GM18511 (cell line): ENCODE measurements around the gene NLRP7.
"Not testable (repeated sequence)": the region's sequence is repeated elsewhere in the genome, so short reads cannot be mapped to it uniquely, and the experiment has no call there.

Experiments used
- ATAC-seq: cut with Tn5 transposase; IDR thresholded peaks from one replicate; pipeline ENCODE4 v1.9.1; 2021; ENCODE audit warnings: mild to moderate bottlenecking, moderate library complexity; ENCODE audit not compliant: unreplicated experiment

The NLRP7 gene

GRCh38 chr19:54947381-54947780 is at the start of gene NLRP7:
NLRP7 (minus strand) TSS chr19:54947530.
- no peak for ATAC-seq

DNA sequence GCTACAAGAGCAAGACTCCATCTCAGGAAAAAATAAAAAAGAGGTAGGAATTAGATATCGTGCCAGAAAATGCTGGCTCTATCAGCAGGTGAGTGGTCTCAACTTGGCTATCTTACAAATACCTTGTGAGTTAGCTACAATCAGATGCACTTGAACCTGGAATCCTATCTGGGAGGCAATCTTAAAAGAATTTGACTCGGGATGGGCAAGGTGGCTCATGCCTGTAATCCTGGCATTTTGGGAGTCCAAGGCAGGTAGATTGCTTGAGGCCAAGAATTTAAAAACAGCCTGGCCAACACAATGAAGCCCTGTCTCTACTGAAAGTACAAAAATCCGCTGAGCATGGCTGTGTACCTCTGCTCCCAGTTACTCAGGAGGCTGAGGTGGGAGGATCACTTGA is 48.2 kb upstream of the NLRP7 start:
- ATAC-seq: no peak

DNA sequence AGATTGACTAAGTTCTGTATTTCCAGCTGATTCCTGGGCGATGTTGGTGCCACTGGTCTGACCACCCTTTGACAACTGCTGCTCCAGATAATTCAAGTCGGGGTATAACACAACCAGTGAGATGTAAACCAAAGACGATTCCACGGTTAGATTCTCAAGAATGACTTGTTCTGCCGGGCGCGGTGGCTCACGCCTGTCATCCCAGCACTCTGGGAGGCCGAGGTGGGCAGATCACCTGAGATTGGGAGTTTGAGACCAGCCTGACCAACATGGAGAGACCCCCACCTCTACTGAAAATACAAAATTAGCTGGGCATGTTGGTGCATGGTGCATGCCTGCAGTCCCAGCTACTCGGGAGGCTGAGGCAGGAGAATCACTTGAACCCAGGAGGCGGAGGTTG is 42.2 kb upstream of the NLRP7 start:
- ATAC-seq: not testable (repeated sequence)

GRCh38 chr19:54982562-54982961 is 35.2 kb upstream of the NLRP7 start:
- not testable (repeated sequence) for ATAC-seq

DNA sequence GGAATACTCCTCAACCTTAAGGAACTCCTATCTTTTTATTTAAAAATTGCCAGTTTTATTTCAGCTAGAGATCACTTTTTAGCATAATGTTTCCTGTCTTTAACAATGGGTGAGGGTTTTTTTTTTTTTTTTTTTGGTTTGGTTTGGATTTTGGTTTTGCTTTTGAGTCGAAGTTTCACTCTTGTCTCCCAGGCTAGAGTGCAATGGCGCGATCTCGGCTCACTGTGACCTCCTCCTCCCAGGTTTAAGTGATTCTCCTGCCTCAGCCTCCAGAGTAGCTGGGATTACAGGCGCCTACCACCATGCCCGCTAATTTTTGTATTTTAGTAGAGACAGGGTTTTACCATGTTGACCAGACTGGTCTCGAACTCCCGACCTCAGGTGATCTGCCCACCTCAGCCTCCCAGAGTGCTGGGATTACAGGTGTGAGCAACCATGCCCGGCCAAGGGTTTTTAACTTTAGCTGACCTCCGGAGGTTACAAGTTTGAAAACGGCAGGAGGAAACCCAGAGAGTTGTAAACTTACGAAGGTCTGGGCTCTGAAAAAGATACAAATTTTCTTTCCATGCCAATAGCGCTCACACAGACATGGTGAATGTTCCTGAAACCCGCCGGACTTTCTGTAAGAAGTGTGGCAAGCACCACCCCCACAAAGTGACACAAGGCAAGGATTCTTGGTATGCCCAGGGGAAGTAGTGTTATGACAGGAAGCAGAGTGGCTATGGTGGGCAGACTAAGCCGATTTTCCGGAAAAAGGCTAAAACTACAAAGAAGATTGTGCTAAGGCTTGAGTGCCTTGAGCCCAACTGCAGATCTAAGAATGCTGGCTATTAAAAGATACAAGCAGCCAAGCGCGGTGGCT is 26.1 kb upstream of the NLRP7 start:
- not testable (repeated sequence) for ATAC-seq

- ATAC-seq: not testable (repeated sequence)
Measured at GRCh38 chr19:54971446-54971845, 24.1 kb upstream of the NLRP7 start.

DNA sequence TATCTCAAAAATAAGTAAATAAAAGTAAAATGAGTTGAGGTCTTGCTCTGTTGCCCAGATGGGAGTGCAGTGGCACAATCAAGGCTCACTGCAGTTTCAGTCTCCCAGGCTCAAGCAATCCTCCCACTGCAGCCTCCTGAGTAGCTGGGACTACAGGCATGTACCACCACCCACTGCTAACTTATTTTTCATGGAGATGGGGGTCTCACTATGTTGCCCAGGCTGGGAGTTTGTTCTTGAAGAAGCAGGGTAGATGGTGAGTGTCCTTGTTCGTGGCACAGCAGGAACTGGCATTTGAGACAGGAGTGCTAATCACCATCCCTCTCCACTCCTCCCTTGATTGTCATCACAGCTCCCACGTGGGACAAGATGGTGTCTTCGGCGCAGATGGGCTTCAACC is 22.3 kb upstream of the NLRP7 start:
- ATAC-seq: no peak

GRCh38 chr19:54967611-54968010 is 20.3 kb upstream of the NLRP7 start:
- no peak for ATAC-seq

GRCh38 chr19:54965055-54965454 is 17.7 kb upstream of the NLRP7 start:
- ATAC-seq: not testable (repeated sequence)

DNA sequence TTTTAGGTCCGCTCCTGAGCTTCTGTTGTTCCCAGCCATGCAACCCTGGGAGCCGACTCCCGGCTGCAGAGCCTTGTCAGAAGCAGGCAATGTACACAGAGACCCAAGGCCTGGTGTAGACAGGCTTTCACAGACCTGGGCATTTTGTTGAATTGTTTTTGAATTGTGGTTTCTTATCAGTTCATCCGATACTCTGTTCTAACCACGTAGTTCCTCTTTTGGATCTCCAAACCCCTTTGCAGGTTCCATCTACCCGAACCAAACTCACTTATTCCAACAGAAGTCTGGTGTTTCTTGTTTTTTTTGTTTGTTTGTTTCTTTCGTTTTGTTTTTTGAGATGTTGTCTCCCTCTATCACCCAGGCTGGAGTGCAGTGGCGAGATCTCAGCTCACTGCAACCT is 12.5 kb upstream of the NLRP7 start:
- ATAC-seq: no peak

DNA sequence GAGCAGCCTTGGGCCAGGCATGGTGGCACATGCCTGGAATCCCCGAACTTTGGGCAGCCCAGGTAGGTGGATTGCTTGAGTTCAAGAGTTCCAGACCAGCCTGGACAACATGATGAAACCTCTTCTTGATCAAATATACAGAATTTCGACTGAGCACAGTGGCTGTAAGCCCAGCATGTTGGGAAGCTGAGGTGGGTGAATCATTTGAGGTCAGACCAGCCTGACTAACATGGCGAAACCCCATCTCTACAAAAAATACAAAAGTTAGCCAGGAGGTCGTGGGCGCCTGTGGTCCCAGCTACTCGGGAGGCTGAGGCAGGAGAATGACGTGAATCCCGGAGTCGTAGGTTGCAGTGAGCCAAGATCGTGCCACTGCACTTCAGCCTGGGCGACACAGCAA is 8.0 kb upstream of the NLRP7 start:
- ATAC-seq: no peak

- not testable (repeated sequence) for ATAC-seq
Measured at GRCh38 chr19:54953345-54953713, 6.0 kb upstream of the NLRP7 start.

- ATAC-seq: no peak
Measured at GRCh38 chr19:54952591-54953344, 5.4 kb upstream of the NLRP7 start.

- ATAC-seq: not testable (repeated sequence)
Measured at GRCh38 chr19:54950580-54950979, 3.2 kb upstream of the NLRP7 start.

- ATAC-seq: no peak
Measured at GRCh38 chr19:54949412-54949811, 2.1 kb upstream of the NLRP7 start.

DNA sequence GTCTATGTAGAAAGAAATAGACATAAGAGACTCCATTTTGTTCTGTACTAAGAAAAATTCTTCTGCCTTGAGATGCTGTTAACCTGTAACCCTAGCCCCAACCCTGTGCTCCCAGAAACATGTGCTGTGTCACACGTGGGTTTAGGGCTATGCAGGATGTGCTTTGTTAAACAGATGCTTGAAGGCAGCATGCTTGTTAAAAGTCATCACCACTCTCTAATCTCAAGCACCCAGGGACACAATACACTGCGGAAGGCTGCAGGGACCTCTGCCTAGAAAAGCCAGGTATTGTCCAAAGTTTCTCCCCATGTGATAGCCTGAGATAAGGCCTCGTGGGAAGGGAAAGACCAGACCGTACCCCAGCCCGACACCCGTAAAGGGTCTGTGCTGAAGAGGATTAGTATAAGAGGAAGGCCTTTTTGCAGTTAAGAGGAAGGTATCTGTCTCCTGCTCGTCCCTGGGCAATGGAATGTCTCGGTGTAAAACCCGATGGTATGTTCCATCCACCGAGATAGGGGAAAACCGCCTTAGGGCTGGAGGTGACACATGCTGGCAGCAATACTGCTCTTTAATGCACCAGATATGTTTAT is 3.5 kb downstream of the NLRP7 start:
- ATAC-seq: not testable (repeated sequence)

DNA sequence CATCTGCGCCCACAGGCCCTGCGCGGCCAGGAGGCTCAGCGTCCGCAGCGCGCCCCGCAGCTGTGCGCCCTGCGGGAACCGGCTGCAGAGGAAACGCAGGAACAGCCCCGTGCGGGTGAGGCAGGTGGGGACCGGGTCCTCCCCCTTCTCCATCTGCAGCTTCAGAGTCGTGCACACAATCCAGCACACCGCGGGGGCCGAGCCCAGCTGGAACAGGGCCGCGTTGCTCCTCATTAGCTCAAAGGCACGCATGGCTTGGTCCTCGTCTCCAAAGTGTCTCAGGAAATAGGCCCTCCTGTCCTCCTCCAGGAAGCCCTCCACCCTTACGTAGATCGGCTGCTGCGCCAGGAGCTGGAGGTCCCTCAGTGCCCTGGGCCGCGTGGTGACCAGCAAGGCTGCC is 7.8 kb downstream of the NLRP7 start:
- ATAC-seq: not testable (repeated sequence)

GRCh38 chr19:54938906-54939305 is 8.4 kb downstream of the NLRP7 start:
- ATAC-seq: no peak

GRCh38 chr19:54937926-54938325 is 9.4 kb downstream of the NLRP7 start:
- no peak for ATAC-seq

DNA sequence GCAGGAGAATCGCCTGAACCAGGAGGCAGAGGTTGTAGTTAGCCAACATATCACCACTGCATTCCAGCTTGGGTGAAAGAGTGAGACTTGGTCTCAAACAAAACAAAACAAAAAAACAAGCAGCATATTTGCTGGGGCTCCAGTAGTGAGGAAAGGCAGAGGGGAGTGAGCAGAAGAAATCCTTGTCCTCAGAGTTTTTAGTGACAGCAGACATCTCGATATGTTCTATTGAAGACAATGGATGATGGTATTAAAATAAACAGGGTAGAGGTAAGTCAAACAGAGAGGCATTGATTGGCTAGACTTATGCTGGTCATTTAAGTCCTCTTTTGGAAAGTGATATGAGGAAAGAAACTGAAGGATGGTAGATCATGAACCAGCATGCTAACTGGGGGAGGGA is 19.0 kb downstream of the NLRP7 start:
- ATAC-seq: no peak

DNA sequence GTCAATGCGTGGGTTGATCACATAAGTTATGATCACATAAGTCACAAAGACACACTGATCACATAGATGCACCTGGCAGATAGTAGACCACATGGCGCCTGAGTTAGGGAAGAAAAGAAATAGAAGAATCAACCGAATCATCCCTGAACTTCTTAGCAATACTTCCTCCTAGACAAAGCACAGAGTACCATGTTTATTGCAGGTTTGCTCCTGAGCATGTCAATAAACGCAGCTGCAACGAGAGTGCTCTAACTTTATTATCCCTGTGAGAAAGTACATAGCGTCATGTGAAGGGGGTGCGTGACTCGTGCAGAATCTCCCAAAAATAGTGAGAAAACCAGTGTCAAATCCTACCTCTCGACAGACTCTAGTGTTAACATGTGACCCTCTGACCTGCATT is 24.1 kb downstream of the NLRP7 start:
- no peak for ATAC-seq

DNA sequence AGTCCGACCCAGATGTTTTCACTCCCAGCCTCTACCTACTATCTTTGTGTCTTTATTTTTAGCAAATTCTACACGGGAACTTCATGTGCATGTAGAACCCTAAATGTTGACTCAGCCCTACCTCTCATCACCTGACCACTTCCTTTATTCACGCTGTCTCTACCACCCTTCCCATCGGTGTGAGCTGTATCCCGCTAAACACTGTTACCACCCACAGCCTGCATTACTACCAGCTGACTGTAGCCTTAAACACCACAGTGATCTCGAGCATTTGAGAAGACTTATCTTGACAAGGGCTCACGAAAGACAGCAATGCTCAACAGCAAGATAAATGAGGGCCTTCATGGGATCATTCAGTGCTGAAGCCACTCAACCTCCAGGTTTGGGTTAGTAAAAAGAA is 26.2 kb downstream of the NLRP7 start:
- ATAC-seq: no peak
